Pulmonary artery endothelial cell (primary cell): ENCODE data around the gene SNW1. TPM values are rescaled to one million over a fixed set of nuclear protein-coding genes. Genes with fewer than 3 reads are reported as not detected.
"Not testable (repeated sequence)": the region's sequence is repeated elsewhere in the genome, so short reads cannot be mapped to it uniquely, and the experiment has no call there.

ENCODE experiments used
- DNase-seq: peaks from one replicate; pipeline ENCODE4 v3.0.0-alpha.2; 2011; ENCODE audit warnings: low read depth, low spot score
- total RNA-seq: library from RNA; depleted of rRNA; stranded (reverse); fragments of >200 nt; gene quantifications from 2 replicates; pipeline ENCODE4 v1.2.3, GENCODE V29; 2014

Gene SNW1
- 60.4 and 71.4 TPM in 2 replicates for total RNA-seq

- DNase-seq = peak; percentile 81
Measured at GRCh38 chr14:77760381-77761204, at the start of gene SNW1. SNW1 (minus strand) TSS chr14:77761156; CDS start chr14:77761127, 29 bp downstream.

- no peak for DNase-seq
Measured at GRCh38 chr14:77809011-77809410, 48.1 kb upstream of the SNW1 start.

- DNase-seq = no peak
Measured at GRCh38 chr14:77808250-77808649, 47.3 kb upstream of the SNW1 start.

- no peak for DNase-seq
Measured at GRCh38 chr14:77805706-77806105, 44.8 kb upstream of the SNW1 start.

GRCh38 chr14:77804592-77804991, 43.6 kb upstream of the SNW1 start:
- DNase-seq = no peak

GRCh38 chr14:77800814-77801213, 39.9 kb upstream of the SNW1 start:
- no peak for DNase-seq

GRCh38 chr14:77799863-77800730, 39.1 kb upstream of the SNW1 start, which contains the start of gene ADCK1:
ADCK1 (plus strand) TSS chr14:77800109; CDS start chr14:77818979, 18,870 bp downstream.
- peak; percentile 44 for DNase-seq

- not testable (repeated sequence) for DNase-seq
Measured at GRCh38 chr14:77799456-77799855, 38.5 kb upstream of the SNW1 start.

GRCh38 chr14:77794357-77794756, 33.4 kb upstream of the SNW1 start:
- no peak for DNase-seq

- not testable (repeated sequence) for DNase-seq
Measured at GRCh38 chr14:77793255-77793654, 32.3 kb upstream of the SNW1 start.

GRCh38 chr14:77791225-77791600, 30.3 kb upstream of the SNW1 start:
- no peak for DNase-seq

- no peak for DNase-seq
Measured at GRCh38 chr14:77790566-77791224, 29.7 kb upstream of the SNW1 start.

GRCh38 chr14:77786148-77786547, 25.2 kb upstream of the SNW1 start:
- no peak for DNase-seq

- no peak for DNase-seq
Measured at GRCh38 chr14:77782202-77782601, 21.2 kb upstream of the SNW1 start.

GRCh38 chr14:77773966-77774365, 13.0 kb upstream of the SNW1 start:
- not testable (repeated sequence) for DNase-seq

GRCh38 chr14:77768442-77769069, 7.6 kb upstream of the SNW1 start:
- not testable (repeated sequence) for DNase-seq

- DNase-seq = no peak
Measured at GRCh38 chr14:77763978-77764377, 3.0 kb upstream of the SNW1 start.

- no peak for DNase-seq
Measured at GRCh38 chr14:77763316-77763715, 2.4 kb upstream of the SNW1 start.

- DNase-seq = no peak
Measured at GRCh38 chr14:77761205-77761931, 412 bp upstream of the SNW1 start.

GRCh38 chr14:77752799-77753516, 8.0 kb downstream of the SNW1 start:
- DNase-seq = no peak
